ENCODE results near the gene ZRANB1.

The ZRANB1 gene

GRCh38 chr10:124995605-124996004, 53.7 kb downstream of the ZRANB1 start:
- TF ChIP-seq, protein P1, sequence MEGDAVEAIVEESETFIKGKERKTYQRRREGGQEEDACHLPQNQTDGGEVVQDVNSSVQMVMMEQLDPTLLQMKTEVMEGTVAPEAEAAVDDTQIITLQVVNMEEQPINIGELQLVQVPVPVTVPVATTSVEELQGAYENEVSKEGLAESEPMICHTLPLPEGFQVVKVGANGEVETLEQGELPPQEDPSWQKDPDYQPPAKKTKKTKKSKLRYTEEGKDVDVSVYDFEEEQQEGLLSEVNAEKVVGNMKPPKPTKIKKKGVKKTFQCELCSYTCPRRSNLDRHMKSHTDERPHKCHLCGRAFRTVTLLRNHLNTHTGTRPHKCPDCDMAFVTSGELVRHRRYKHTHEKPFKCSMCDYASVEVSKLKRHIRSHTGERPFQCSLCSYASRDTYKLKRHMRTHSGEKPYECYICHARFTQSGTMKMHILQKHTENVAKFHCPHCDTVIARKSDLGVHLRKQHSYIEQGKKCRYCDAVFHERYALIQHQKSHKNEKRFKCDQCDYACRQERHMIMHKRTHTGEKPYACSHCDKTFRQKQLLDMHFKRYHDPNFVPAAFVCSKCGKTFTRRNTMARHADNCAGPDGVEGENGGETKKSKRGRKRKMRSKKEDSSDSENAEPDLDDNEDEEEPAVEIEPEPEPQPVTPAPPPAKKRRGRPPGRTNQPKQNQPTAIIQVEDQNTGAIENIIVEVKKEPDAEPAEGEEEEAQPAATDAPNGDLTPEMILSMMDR (conservative IDR thresholded peaks at IDR 0.05) = no peak
- H3K27ac ChIP-seq = no peak overlapping the region

DNA sequence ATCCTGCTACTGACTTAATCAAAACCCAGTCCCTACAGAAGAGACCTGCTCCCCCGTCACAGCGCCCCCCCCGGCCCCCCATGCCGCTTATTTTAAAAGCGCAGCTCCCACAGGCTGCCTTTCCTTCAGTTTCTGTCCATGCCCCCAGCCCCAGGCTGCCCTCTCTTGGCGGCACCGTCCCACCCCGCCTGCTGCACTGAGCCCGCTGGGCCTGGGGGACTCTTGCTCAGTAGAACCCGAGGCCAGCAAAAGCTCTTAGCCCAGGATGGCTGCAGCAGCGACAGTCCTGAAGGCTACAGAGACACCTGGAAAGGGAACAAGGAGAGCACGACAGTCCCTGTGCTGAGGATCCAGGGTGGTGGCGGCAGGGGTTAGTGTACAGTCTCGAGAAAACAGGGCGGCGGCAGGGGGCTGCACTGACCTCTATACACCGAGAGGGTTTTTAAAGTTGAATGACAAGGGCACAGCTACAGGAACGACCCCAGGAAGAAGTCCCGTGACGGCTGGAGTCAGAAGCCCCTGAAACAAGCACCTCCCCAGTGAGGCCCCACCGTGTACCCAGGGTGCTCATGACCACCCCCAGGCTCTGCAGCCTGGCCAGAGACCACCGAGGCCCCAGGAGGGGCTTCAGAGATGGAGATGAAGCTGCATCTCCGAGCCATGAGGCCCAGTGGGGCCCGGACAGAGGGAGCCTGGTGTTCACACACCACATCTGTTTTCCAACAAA, 54.4 kb downstream of the ZRANB1 start:
- TF ChIP-seq, protein P1 (conservative IDR thresholded peaks at IDR 0.05) = no peak
- H3K27ac ChIP-seq = no peak overlapping the region

DNA sequence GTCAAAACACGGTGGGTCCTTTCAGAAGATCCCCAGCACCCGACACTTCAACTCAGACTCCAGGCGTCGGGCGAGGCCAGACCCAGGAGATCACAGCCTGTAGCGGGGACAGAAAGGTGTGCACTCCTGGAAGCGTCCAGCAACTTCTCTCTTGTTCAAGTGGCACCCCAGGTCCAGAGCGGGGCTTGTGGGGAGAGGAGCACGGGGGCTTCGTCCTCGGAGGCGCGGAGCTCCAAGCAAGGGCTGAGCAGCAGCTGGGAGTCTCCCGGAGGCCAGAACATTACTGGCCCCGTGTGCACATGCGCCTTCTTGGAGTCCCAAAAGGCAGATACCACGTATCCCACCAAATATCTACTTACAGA, 54.9 kb downstream of the ZRANB1 start:
- TF ChIP-seq, protein P1 (conservative IDR thresholded peaks at IDR 0.05) = no peak
- no peak overlapping the region for H3K27ac ChIP-seq

GRCh38 chr10:124997306-124997705, 55.4 kb downstream of the ZRANB1 start:
- no peak overlapping the region for H3K27ac ChIP-seq

DNA sequence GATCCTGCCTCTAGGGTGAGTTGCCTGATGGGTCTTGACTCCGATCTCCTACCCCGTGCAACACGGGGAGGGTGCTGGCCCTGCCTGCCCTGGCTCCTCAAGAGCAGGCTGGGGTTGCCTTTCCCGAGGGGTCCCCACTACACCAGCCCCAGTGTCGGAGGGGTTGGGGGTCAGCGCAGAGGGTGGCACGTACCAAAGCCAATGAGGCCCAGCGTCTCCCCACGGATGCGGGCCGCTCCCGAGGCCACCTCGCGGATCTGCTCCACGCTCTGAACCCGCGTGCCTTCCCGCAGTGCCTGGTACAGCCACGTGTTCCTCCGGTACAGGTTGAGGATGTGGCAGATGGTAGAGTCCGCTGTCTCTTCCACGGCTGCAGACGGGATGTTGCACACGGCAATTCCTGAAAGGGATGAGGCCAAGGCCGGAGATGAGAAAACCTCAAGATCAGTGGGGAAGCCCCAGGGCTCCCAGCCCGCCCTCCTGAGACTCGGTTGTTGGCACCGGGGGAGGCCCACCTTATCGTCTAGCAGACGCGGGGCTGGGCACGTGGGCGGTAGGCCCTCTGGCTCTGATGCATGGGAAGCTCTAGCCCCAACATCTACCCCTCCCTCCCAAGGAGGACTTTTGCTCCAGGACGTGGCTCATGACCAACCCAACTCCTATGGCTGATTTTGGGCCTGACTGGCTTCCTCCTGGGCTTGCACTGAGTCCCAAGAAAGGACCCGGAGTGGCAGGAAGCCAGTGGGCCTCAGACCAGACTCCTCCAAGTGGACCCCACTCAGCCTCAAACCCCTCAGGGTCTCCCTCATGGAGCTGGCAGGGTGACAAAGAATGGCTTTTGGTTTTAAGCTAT, 56.1 kb downstream of the ZRANB1 start:
- H3K27ac ChIP-seq = no peak overlapping the region
- TF ChIP-seq, protein P1 (conservative IDR thresholded peaks at IDR 0.05) = no peak

More at GRCh38 chr10:124997306-124997705, 55.4 kb downstream of the ZRANB1 start:
- TF ChIP-seq, protein P1 (conservative IDR thresholded peaks at IDR 0.05) = no peak

- TF ChIP-seq, protein P1 (conservative IDR thresholded peaks at IDR 0.05) = no peak
- no peak overlapping the region for H3K27ac ChIP-seq
Measured at GRCh38 chr10:124998624-124999291, 56.8 kb downstream of the ZRANB1 start.

All from VCaP (cell line).